Measurements from ENCODE around the gene PARVB.
"Not testable (repeated sequence)": the region's sequence is repeated elsewhere in the genome, so short reads cannot be mapped to it uniquely, and the experiment has no call there.

The PARVB gene

DNA sequence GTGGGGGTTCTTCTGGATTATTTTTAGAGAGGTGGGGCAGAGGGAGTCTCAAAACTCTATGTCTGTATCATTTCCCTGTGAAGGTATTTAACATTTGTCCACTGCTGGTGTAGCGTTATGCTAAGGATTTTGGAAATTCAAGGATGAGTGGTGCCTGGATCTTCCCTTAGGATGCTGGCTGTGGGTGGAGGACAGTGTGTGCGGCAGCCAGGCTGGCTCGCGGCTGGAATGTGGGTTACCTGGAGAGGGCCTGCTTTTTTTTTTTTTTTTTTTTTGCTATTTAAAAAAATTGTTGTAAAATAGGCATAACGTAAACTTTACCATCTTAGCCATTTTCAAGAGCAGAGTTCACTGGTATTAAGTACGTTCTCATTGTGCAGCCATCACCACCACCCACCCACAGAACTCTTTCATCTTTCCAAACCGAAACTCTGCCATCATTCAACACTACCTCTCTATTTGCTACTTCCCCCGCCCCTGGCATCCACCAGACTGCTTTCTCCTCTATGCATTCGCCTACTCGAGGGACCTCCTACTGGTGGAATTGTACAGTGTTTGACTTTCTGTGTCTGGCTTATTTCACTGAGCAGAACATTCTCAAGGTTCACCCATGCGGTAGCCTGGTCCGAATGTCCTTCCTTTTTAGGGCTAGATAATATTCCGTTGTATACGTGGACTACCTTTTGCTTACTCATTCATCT lies 67.1 kb downstream of the PARVB start:
- peak; percentile 60 for DNase-seq

DNA sequence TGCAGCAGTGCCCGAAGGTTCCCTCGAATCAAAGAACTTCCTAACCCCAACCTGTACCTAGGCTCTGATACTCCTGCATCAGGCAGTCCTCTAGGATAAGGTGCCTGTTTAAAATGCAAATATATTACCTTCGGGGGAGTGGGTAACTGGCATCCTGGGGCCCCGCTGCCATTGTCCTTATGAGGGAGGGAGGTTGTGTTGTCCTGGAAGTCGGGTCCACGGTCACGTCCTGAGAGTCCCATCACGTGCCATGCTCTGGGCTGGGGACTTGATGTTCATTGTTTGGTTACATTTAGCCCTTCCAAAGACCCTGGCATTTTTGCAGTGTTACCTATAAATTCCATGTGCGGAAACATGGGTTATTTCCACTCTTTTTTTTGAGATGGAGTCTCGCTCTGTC lies 67.6 kb downstream of the PARVB start:
- DNase-seq = no peak

DNA sequence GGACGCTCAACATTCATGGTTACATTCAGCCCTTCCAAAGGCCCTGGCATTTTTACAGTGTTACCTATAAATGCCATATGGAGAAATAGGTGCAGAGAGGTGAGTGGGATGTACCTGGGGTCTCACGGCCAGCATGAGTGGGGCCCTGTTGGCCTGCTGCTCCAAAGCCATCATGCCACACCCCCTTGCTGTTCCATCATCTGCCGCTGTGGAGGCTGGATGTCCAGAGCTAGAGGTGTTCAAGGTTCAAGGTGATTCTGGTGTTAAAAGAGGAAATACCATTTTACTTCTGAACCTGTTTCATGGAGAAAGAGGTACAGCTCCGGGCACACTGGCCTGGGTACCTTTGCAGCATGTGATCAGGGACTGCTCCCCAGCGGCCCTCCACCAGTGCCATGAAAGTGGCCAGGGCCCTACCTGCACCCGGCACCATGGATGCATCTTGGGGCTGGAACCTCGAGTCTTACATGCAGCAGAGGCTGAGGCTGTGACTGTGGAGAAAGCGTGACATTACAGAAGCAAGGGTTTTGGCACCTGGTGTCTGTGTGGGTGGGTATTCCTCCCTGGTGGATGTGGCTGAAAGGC lies 68.6 kb downstream of the PARVB start:
- DNase-seq = no peak

DNA sequence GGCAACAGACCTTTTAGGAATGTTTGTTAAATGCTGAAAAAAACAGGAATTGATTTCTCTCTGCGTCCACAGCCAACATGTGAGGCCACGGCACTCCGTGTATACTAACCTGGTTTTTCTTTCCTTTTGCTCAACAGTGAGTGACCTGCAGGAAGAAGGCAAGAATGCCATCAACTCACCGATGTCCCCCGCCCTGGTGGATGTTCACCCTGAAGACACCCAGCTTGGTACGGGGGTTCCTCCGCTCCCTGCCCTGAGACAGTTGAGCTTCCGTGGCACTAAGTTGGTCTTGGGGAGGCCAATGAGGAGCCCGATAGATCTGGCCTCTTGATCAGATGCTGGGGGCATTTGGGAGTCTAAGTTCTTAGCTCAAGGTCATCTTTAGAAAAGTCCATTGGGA lies 69.7 kb downstream of the PARVB start:
- no peak for DNase-seq

DNA sequence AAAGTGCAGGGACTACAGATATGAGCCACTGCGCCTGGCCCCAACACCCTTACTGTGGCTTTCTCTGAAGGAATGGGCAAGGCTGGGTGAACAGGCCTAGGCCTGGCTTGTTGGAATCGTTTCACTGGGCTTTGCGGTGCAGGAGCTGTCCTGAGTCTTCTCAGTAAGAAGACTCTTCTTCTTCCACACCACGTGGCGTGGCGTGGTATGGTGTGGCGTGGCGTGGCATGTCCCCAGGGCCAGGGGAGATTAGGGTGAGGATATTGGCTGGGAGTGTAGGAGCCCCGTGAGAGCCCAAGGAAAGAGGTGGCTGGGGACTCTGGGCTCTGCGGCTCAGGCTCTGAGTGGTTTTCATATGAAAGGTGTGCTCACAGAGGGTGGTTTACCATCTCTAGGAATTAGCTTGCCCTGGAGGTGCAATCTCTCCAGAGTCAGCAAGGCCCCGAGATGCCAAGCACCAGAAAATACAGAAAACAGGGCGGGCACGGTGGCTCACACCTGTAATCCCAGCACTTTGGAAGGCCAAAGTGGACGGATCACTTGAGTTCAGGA lies 70.7 kb downstream of the PARVB start:
- DNase-seq = no peak

DNA sequence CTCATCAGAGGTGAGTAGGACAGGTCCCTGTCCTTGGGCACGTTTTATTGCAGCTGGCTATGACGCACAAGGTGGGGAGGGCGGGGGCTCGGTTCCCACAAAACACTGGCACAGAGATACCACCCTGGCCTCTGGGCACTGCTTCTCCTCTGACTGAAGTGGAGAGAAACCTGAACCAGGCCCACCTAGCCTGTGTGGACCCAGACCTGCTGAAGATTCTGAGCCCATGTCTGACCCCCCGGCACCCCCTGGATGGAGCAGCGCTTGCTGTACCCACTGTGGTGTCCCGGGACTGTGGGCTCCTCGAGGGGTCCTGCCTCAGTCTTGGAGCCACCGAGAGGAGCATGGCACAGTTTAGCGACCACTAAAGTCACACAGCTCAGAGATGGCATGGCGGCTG lies 72.6 kb downstream of the PARVB start:
- DNase-seq = no peak

DNA sequence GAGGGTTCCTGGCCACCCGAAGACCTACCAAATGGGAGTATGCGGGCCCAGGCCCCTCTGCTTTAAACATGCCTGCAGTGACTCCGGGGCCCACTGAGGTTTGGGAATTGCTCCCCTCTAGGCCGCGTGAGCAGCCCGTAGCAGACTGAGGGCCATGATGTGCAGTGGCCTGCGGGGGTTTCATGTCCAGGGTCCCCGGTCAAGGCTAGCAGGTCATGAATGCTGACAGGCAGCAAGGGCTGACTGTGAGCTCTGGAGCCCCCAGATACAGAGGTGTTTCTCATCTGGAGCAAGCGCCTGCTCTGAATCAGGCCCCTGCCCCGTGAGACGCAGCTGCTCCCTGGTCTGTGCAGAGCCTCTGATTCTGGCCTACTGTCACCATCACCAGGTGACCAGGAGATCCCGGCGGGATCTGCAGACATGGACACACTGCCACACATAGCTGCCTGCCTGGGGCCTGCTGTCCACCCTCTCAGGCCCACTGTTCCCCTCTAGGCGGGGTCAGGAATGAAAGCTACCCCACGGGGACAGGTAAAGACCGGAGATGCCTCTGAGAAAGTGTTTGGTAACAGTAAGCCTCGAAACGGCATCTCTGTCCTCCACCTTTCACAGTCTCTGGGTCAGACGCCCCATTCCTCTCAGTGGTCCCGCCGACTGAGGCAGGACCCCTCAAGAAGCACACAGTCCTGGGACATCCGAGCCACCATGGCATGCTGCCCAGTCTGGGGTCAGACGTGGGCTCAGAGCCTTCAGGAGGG lies 73.3 kb downstream of the PARVB start:
- DNase-seq = no peak

DNA sequence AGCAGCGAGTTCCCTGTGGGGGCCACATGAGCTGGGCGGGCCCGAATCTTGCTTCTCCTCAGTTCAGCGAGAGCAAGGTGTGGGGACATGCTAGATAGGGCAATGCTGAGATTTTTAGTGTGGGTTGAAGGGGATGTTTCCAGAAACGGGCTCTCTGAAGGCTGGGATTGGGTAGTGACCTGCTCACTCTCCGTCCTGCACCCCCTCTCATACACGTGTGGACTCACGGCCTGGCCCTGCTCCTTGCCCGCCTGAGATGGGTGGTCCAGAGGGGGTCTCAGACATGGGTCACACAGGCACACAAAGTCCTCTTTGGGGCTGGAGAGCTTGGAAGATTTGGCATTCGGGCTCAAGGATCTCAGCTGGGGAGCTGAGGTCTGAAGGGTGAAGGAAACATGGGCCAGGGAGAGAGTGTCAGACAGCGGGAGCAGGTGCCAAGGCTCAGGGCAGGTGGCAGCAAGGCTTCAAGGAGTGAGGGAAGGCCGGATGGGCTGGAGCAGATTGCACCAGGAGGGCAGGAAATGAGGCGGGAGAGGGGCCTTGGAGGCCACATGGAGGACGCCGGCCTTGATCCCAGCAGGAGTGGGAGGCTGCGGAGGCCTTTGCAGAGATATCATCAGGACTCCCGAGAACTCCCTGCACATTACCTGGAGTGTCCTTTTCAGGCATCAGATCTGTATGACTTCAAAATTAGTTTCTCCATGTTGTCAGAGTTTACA lies 74.1 kb downstream of the PARVB start:
- DNase-seq = no peak

DNA sequence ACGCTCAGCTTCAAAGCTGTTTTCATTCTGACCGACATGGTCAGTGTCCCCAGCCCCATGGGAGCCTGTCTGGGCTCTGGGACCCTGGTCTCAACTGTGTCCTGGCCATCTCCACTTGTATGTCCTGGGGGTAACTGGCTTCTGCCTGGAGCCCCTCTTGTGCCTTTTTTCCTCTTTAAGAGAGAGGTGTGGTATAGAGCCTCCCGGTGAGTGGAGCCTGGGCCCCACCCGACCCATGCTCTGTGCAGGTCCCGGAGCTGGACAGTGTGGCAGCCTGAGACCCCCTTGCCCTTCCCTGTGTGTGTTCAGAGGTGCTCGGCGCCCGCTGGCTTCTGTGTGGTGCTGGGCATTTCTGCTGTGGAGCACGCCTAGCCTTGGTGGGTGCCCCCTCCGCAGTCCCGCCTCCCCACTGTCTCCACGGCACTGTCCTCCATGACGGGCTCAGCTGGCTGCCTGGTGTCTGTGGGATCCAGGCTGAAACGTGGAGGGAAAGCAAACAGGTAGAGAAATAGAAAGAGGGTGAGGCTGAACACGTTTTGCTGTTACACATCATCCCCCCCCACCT lies 74.9 kb downstream of the PARVB start:
- DNase-seq = no peak

DNA sequence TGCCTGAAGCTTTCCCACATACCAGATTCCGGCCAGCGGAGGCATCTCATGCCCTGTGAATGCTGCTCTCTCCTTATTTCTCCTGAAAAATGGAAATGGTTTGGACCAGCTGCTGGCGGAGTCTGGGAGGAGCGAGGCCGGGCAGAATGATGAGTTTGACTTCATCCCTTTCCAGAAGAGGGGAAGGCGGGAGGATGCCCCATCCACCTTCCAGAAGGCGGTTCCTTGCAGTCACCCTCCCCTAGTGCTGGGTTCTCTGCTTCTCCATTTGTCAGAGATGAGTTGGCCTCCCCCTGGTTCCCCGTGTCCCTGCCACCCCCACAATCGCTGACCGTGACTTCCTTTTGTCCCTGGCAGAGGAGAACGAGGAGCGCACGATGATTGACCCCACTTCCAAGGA lies 75.6 kb downstream of the PARVB start:
- DNase-seq = no peak

DNA sequence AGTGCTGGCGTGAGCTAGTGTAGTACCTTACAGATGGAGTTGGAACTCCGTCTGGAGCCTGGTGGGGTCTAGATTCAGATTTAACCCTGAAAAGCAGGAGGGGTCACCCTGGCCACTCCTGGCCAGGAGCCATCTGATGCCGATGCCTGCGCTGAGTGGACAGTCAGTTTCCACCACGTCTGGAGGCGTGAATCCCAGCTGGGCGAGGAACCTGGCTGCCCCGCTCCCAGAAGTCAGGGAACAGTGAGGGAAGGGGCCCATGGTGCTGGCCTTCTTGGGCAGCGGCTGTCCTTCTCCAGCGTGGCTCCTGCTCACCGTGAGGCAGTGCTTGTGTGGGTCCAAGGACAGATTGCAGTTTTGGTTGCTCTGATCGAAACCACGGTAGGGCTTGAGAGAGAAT lies 76.3 kb downstream of the PARVB start:
- no peak for DNase-seq

DNA sequence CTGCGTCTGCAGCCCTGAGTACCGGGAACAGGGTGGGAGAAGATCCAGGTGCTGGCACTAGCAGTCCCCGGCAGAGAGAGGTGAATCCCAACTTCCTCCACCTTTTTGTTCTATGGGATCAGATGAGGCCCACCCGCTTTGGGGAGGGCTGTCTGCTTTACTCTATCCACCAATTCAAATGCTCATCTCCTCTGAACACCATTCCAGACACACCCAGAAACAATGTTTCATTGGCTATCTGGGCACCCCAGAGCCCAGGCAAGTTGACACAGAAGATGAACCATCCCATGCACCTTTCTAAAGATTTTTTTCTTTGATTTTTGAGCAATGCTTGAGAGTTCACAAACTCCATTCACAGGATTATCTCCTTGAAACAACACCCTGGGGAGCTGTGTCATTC lies 78.0 kb downstream of the PARVB start:
- DNase-seq = no peak

DNA sequence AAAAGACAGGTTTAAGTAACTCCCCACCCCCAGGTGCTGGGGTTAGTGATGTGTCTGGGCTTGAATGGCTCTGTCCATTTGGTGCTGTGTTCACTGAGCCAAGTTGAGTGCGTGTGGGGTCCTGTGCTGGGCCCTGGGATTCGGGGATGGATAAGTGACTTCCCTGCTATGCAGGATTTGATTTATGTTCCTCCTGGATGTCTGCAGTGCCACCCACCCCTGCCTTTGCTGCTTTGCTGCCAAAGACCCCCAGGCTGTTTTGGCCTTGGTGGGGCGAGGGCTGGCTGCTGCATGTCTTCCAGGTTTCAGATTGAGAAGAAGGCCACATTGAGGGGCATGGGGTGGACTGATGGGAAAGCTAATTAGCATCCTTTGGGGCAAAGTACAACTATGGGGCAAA lies 78.8 kb downstream of the PARVB start:
- DNase-seq = no peak

DNA sequence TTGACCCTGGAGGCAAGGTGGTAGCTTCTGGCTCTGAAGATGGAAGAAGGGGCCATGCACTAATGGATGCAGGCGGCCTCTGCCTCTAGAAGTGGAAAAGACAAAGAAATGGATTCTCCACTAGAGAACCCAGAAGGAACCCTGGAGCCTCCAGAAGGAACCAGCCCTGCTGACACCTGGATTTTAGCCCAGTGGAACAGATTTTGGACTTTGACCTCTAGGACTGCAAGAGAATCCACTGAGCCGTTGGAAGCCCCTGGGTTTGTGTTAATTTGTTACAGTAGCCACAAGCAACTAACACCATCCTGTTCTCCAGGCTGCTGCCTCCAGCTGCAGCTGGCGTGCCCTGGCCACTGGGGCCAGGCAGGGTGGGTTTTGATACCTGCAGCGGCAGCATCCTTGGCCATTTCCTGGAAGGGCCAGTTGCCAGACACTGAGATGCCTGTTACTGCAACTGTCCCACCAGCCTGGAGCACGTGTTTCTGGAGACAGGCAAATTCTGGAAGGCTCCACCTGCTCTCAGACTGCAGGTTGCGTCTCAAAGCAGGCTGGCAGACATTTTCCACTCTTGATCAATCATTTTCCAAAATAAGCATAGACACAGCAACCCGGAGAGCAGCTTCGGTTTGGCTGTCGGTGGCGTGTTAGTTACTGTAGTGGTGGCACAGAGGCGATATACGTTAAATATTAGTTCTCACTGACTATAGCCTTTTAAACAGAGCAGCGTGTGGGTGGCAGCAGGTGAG lies 79.8 kb downstream of the PARVB start:
- no peak for DNase-seq

DNA sequence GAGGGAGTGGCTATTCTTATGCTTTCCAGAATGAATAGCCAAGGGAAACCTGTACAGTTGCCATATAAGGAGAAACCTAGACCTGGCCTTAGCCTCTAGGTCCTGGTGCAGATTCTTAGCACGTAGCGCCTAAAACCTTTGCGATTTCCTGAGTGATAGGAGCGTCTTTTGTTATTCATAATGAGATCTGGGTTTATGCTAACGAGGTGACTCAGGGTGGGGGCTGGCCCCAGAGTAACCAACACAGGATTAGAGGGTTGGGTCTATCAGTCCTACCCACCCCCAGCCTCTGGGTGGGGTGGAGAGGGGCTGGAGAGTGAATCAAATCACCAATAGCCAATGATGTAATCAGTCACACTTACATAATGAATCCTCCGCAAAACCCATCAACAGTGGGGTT lies 83.2 kb downstream of the PARVB start:
- DNase-seq = no peak

DNA sequence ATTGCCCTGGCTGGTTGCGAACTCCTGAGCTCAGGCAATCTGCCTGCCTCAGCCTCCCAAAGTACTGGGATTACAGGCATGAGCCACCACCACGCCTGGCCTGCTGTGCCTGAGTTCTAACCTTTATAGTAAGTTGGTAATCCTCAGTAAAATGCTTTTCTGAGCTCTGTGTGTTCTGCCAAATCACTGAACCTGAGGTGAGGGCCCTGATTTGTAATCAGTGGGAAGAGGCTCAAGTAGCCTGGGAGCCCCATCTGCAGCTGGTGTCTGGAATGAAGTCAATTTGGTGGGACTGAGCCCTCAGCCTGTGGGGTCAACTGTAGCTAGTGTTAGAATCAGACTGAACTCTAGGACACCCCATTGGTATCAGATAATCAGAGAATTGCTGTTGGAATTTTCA lies 84.0 kb downstream of the PARVB start:
- no peak for DNase-seq

DNA sequence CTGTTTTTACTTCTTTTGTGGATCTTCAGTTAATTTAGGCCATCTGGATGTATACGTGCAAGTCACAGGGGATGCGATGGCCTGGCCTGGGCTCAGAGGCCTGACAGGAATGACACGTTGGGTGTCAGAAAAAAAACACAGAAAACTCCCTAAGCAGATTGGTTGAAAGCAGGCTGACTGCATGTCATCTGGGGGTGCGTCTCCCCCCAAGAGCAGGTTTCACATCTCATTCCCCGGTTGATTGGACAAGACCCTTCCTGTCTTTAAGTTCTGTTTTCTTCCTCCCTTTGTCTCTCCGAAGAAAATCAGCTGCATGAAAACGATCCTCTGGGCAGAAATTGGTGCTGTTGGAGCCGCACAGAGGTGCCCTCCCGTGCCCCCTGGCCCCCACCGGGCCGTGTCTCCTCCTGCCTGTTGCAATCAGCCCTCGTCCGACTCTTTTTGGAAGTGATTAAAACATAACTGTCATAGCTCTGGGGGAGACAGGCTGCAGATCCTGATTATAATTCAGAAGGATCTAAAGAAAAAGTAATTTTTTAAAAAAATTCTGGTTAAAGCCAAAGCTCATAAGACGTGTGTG lies 84.8 kb downstream of the PARVB start:
- DNase-seq = no peak

DNA sequence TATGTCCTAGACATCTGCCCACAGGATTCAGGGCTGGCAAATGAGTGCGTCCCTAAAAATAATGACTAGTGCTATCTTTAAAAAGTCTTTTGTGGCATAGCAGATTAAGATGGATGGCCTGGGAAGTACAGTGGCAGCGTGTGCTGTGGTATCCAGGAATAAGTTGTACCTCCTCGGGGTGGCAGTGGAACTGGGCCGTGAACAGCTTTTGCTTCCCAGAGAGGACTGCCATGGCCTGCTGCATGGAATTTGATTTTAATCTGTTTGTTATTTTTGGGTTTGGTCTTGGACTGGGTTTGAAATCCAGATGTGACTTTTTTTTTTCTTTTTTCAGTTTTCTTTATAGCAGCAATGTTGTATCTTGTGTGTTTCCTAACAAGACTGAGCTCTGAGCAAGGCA lies 85.3 kb downstream of the PARVB start:
- DNase-seq = no peak

DNA sequence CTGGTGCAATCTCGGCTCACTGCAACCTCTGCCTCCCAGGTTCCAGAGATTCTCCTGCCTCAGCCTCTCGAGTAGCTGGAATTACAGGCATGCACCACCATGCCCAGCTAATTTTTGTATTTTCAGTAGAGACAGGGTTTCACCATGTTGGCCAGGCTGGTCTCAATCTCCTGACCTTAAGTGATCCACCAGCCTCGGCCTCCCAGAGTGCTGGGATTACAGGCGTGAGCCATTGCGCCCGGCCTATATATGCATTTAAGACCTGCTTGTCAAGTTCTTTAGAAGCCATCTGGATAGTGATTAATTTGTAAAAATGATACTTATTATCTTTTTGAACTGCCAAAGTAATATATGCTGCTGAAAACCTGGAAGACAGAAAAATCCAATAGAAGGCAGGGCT lies 86.6 kb downstream of the PARVB start:
- DNase-seq = not testable (repeated sequence)

DNA sequence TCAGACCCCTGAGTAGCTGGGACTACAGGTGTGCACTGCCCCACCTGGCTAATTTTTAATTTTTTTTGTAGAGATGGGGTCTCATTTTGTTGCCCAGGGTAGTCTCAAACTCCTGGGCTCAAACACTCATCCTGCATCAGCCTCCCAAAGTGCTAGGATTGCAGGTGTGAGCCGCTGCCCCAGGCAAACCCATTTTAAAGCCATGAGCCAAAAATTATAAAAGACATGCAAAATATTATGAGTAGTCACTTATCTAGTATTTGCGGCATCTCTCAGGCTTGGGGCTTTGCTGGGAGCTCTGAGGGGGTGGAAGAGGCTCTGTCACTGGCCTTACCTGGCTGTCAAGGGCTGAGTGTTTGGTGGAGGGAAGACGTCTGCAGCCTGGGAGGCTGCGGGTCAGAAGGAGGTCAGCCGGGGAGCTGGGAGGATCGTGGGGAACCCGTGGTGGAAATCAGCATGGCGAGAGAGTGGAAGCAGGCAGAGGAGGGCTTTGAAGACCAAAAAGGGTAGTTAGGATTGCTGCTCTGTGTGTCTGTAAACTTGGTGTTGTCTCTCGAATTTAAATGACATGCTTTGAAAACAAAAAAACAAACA lies 87.6 kb downstream of the PARVB start:
- DNase-seq = no peak

DNA sequence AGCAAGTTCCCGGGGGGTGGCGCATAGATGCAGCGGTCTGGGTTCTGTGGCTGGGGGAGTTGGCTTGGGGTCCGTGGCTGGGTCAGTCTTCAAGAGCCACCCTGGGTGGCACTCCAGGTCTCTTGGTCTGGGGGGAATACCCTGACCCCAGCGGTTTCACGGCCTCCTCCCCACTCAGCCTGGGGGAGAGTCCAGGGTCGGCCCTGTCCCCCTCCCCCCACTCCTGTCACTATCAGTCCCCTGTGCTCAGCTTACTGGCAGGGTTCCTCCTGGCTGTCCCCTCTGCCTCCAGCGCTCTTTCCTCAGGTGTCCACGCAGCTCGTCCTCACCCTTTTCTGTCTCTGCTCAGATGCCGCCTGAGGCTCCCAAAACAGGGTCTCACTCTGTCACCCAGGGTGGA lies 88.1 kb downstream of the PARVB start:
- no peak for DNase-seq

DNA sequence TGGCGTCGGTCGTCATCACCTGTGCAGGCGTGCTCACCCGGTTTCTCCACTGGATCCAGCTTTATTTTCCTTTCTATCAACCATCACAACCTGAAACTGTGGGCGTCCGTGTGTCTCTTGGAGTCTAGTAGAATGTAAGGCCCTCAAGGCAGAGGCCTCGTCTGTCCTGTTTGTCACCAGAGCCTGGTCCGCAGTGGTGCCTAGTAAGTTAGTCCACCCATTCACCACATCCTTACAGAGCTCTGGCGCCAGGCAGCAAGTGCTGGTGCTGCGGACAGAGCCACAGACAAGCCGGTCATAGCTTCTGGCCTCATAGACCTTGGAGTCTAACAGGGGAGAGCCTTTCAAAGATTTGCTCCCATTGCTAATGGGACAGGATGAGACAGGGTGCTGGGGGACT lies 92.2 kb downstream of the PARVB start:
- no peak for DNase-seq

Measured in hematopoietic multipotent progenitor cell treated with erythropoietin and hydrocortisone succinate and interleukin-3 and kit ligand, for 4 days (in vitro differentiated cells).